GM19372 (cell line): ENCODE results near the gene GHR.
A peak's percentile ranks its signal among the peaks of the same experiment; 100 is the strongest.

Source experiments
- ATAC-seq: cut with Tn5 transposase; IDR thresholded peaks from one replicate; pipeline ENCODE4 v1.9.1; 2021; ENCODE audit warnings: mild to moderate bottlenecking, low read depth, moderate library complexity; ENCODE audit not compliant: unreplicated experiment

GHR gene

GRCh38 chr5:42461033-42461432 is 37.8 kb downstream of the GHR start:
- no peak for ATAC-seq

DNA sequence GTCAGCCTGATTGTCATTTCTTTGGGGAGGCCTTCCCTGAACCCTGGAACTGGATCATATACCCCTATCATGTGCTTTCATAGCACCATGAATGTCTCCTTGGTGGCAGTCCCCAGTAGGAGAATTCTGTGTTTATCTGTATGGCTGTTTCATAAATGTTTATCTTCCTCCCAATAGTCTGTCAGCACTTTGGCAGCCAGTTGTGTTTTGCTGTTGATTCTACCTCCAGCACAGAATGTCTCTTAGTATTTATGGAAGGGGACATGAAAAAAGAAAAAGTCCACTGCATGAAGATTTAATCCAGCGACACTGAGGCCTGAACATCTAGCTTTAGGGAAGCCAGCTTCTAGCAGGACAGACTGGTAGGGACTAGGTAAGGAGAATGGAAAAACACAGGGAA is 38.3 kb downstream of the GHR start:
- no peak for ATAC-seq

DNA sequence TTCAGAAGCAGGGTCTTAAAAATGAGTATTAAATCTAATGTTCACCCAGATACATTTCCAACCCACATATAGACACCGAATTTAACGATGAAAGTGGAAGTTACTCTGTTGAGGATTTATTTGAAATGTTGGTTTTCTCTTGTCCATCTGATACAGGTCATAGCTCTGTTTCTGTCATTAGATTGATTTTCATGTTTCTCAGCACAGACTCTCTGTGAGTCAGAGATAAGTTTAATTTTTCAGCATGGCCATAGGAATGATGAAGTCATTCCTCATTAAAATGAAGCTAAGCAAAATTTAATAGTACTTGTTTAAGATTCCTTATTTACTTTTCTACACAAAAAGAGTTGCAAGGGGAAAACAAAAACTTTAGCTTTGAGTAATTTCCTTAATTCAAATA is 38.8 kb downstream of the GHR start:
- no peak for ATAC-seq

GRCh38 chr5:42467572-42467971 is 44.3 kb downstream of the GHR start:
- no peak for ATAC-seq

DNA sequence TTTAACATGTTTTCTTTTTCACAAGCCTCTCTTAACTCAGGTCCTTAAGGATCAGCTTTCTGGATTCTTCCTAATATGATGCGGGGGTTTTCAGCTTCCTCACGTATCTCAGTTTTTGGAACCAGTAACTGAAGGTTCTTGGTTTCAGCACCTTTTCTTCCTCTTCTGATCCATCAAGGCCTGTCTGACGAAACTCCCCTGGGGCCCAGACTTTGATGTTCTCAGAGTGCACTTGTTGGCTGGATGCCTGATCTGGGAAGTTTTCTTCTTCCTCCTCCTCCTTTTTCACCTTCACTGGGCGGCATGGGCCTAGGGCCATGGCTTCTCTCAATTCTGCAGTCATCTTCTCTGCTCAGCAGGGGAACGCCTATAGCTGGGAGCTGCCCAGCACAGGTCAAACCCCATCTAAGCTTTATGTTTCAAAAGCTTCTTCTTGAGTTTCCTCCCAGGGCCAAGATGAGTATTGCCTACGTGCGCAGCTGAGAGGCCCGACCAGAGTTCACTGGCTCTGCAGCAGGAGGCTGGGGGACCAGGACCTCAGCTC is 44.8 kb downstream of the GHR start:
- no peak for ATAC-seq

DNA sequence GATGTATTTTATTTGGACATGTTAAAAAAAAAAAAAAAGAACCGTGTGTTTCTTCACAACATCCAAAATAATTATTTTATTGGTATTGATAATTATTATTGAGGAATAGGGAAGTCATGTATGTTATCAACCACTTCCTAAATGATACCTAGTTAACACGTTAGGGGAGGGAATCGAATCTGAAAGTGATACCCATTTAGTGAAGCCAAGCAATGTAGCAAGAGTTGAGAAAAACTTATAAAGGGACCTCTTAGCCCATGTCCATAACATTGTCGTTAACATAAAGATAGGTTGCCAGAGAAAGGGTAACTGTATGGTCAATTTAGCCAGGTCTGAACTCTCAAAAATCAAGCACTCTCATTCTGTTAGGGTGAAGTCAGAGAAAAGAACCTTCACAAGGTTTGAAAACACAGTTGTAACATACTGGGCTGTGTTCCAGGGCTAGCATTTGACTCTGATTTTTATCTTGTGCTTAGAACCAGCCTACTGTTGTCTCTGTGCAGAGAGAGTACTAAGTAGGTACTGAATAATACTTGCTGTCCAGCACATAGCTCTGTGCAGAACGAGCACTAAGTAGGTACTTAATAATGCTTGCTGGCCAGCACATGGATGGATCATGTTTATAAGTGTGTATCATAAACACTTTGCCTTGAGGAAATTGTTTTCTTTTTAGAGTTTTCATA is 60.4 kb downstream of the GHR start:
- ATAC-seq = peak; percentile 97

- ATAC-seq = no peak
Measured at GRCh38 chr5:42487077-42487476, 63.8 kb downstream of the GHR start.

GRCh38 chr5:42487821-42488220 is 64.6 kb downstream of the GHR start:
- ATAC-seq = no peak

DNA sequence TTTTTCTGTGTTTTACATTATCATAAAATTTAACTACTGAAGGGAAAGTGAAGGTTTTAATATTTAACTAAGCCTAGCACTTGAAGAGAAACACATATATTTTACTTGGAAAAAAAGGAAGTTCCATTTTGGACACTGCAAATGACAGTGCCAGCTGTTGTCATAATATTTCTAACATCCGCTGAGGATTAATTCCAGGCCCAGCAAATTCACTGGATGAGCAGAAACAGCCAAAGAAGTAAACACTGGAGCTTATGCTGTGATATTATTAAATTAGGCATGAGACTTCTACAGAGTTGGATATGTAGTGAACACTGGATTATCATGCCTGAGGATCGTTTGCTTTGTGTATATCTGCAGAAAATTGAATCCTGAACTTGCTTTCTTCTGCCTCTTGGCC is 67.6 kb downstream of the GHR start:
- no peak for ATAC-seq

GRCh38 chr5:42491699-42492098 is 68.5 kb downstream of the GHR start:
- no peak for ATAC-seq

DNA sequence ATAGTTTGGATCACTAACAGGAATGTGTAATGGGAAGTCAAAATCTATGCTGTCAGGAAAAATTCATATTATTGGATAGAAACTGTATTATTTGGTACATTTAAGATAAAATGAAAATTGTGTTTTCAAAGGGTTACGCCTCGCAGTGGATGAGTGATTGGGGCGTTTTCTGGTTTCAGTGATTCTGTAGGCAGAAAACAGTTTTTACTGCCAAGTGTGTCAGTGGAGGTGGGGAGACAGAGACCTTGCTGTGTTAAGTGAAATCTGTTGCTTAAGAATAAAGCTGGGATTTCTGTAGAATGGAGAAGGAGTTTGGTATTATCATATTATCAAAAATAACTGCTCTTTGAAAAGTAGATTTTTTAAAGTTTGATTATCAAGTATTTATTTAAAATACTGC is 69.7 kb downstream of the GHR start:
- no peak for ATAC-seq

DNA sequence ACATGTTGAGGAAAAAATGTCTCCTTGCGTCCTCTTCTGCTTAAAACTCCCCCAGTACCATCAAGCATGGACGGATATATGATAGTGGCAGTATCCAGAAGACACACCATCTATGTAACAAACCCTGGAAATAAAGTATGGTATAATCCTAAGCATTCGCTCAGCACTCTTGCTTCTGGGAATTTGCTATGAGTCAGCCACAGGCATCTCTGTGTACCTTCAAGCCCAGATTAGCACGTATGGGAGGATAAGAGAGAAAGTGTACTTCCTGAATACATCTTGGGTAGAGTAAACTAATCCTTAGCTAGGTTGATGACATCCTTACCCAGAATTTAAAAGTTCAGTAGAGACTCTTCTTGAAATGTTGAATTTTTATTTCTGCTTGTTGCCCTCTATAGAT is 71.2 kb downstream of the GHR start:
- no peak for ATAC-seq

- no peak for ATAC-seq
Measured at GRCh38 chr5:42495914-42496313, 72.7 kb downstream of the GHR start.

GRCh38 chr5:42496397-42497156 is 73.3 kb downstream of the GHR start:
- ATAC-seq = no peak

DNA sequence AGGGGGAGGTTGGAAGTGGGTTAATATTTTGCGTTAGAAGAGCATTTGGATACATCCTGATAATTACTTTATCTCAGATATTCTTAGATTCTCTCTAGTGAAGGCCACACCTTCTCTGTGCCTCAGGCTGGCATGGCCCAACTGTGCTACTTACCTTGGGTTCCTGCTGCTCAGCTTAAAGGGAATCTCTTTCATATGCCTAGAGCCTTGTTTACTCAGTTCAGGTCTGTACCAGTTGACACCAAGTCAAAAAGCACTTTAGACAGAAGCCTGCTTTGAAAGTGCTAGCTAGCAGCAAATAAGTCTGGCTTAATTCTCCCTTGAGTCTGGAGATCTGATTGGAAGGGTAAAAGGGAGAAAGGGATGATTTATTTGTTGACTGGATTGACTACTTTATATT is 74.8 kb downstream of the GHR start:
- ATAC-seq = no peak

- no peak for ATAC-seq
Measured at GRCh38 chr5:42499016-42499415, 75.8 kb downstream of the GHR start.

DNA sequence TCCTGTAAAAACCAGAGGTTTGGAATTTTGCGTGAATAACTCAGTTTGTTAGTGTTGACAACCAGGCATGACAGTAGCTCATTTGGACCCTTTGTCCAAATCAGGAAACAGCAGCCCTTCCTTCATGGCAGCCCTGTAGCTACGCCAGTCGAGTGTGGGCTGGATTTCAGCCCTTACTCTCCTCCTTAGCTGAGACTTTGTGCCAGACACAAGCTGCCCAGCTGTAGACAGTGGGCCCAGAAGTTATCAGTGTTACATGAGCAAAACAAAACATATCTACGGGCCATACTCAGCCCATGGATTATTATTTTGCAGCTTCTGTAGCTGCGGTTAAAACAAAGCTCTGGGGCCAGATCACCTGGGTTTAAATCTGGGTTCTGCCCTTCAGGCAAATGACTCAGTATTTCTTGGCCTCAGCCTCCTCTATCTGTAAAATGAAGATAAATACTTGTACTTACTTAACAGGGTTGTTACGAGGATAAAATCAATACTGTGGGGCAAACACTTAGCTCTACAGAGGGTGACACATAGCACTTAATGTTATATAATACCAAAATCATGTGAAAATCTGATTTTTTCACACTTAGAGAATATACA is 76.9 kb downstream of the GHR start:
- no peak for ATAC-seq

DNA sequence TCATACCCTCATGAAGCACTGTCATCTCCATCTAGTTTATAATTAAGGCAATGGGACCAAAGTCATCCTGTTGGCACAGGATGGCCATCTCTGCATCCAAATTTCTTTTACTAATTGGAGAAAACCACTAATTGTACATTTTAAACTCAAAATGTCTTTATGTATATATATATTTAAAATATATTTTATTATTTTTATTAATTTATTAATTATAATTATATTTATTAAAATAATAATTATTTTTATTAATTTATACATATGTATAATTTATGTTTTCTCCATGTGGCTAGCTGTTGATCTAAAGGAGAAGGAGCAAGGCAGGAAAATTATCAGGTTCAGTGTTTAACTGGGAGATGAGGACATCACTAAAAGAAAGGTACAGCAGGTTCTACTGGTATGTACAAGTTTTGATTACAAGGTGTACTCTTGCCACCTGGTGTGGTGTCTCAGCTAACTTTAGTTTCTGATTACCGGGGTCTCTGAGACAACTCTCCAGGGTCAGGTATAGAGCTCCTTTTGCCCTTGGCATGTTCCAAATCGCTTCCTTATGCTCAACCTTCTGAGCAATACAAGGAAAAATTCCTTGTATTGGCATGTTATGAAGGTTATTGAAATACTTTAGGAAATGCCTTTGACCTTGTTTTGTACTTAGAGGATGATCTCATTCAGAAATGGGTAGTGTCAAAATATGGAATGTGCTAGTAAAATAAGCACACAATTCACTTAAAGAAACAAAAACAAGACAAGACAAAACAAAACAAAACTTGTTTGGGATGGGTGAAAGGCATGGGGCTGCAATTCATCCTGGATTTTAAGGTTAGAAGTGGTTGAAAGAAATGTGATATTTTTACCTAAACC is 79.6 kb downstream of the GHR start:
- no peak for ATAC-seq

GRCh38 chr5:42506662-42507061 is 83.4 kb downstream of the GHR start:
- ATAC-seq = no peak

DNA sequence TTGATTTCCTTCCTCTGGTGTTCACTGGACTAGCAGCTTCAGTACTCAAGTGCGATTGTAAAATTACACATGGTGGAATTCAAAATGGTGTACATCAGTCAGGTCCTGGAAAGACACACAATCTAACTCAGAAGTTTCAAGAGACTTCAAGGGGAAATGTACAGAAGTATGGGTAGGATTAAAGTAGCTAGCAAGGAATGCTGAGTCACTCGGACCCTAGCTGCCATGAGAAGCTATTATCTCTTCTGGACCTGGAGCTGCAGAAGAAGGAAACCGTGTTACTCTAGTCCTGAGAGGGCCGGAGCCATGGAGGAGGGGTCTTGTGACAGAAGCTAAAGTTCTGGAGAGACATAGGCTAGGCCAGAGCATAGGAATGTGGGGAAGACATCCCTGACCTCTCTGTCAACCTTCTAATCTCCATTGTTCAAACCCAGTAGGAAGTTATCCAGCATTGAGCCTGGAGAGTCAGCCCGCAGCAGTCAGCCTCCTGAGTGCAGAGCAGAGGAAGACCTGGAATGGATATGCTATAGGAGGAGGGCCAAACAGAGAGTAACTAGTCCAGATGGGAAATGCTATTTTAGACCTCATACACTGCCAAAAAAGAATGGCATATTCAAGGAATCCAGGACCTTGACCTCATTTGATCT is 84.3 kb downstream of the GHR start:
- no peak for ATAC-seq
